ENCODE data around the gene PPP1R14C.

The PPP1R14C gene

GRCh38 chr6:150152891-150153876, 10.3 kb downstream of the PPP1R14C start:
- H3K9me3 ChIP-seq (ENCODE audit: low read depth, low read length): no peaks in the 10 kb centered on the region
- no peak for TF ChIP-seq POLR2AphosphoS5 (IDR thresholded peaks at IDR 0.05; ENCODE audit: borderline replicate concordance, low read depth, low read length)
- no peak for TF ChIP-seq FOXP2 (optimal IDR thresholded peaks at IDR 0.05; ENCODE audit: control extremely low read depth, extremely low read length, insufficient read depth)
- TF ChIP-seq EZH2 (IDR thresholded peaks at IDR 0.05): no peak
- no peak overlapping the region for H3K9ac ChIP-seq (ENCODE audit: insufficient read length)
- no peaks in the 10 kb centered on the region for H3K36me3 ChIP-seq (ENCODE audit: insufficient read depth, low read length)
- no peak for DNase-seq (ENCODE audit: low read depth, low spot score)
- no peak overlapping the region for H3K27ac ChIP-seq
- H3K4me3 ChIP-seq: no peak overlapping the region

- H3K9me3 ChIP-seq (ENCODE audit: low read depth, low read length): no peaks in the 10 kb centered on the region
- no peak overlapping the region for H3K27ac ChIP-seq
- DNase-seq (ENCODE audit: low read depth, low spot score): no peak
- H3K36me3 ChIP-seq (ENCODE audit: insufficient read depth, low read length): no peaks in the 10 kb centered on the region
- no peak overlapping the region for H3K4me3 ChIP-seq
- TF ChIP-seq POLR2AphosphoS5 (IDR thresholded peaks at IDR 0.05; ENCODE audit: borderline replicate concordance, low read depth, low read length): no peak
- TF ChIP-seq FOXP2 (optimal IDR thresholded peaks at IDR 0.05; ENCODE audit: control extremely low read depth, extremely low read length, insufficient read depth): no peak
- no peak for TF ChIP-seq EZH2 (IDR thresholded peaks at IDR 0.05)
- no peak overlapping the region for H3K9ac ChIP-seq (ENCODE audit: insufficient read length)
Observed at GRCh38 chr6:150153905-150154492, 11.2 kb downstream of the PPP1R14C start.

- no peak for DNase-seq (ENCODE audit: low read depth, low spot score)
- H3K36me3 ChIP-seq (ENCODE audit: insufficient read depth, low read length): no peaks in the 10 kb centered on the region
- H3K9ac ChIP-seq (ENCODE audit: insufficient read length): no peak overlapping the region
- H3K9me3 ChIP-seq (ENCODE audit: low read depth, low read length): no peaks in the 10 kb centered on the region
- no peak overlapping the region for H3K4me3 ChIP-seq
- H3K27ac ChIP-seq: no peak overlapping the region
- no peak for TF ChIP-seq EZH2 (IDR thresholded peaks at IDR 0.05)
- no peak for TF ChIP-seq FOXP2 (optimal IDR thresholded peaks at IDR 0.05; ENCODE audit: control extremely low read depth, extremely low read length, insufficient read depth)
- TF ChIP-seq POLR2AphosphoS5 (IDR thresholded peaks at IDR 0.05; ENCODE audit: borderline replicate concordance, low read depth, low read length): no peak
Observed at GRCh38 chr6:150156460-150156859, 13.6 kb downstream of the PPP1R14C start.

GRCh38 chr6:150157081-150157480, 14.2 kb downstream of the PPP1R14C start:
- DNase-seq (ENCODE audit: low read depth, low spot score): no peak
- Histone ChIP-seq H3K36me3 (ENCODE audit: insufficient read depth, low read length) (no peaks in the 10 kb centered on the region), H3K27ac (no peak overlapping the region), H3K9me3 (ENCODE audit: low read depth, low read length) (no peaks in the 10 kb centered on the region), H3K4me3 (no peak overlapping the region), H3K9ac (ENCODE audit: insufficient read length) (no peak overlapping the region)
- TF ChIP-seq EZH2 (IDR thresholded peaks at IDR 0.05): no peak
- TF ChIP-seq POLR2AphosphoS5 (IDR thresholded peaks at IDR 0.05; ENCODE audit: borderline replicate concordance, low read depth, low read length): no peak
- no peak for TF ChIP-seq FOXP2 (optimal IDR thresholded peaks at IDR 0.05; ENCODE audit: control extremely low read depth, extremely low read length, insufficient read depth)

- no peak for TF ChIP-seq FOXP2 (optimal IDR thresholded peaks at IDR 0.05; ENCODE audit: control extremely low read depth, extremely low read length, insufficient read depth)
- TF ChIP-seq POLR2AphosphoS5 (IDR thresholded peaks at IDR 0.05; ENCODE audit: borderline replicate concordance, low read depth, low read length): no peak
- no peak for TF ChIP-seq EZH2 (IDR thresholded peaks at IDR 0.05)
- Histone ChIP-seq H3K4me3 (no peak overlapping the region), H3K27ac (no peak overlapping the region), H3K36me3 (ENCODE audit: insufficient read depth, low read length) (no peaks in the 10 kb centered on the region), H3K9ac (ENCODE audit: insufficient read length) (no peak overlapping the region), H3K9me3 (ENCODE audit: low read depth, low read length) (no peaks in the 10 kb centered on the region)
- DNase-seq (ENCODE audit: low read depth, low spot score): no peak
Observed at GRCh38 chr6:150159757-150160156, 16.9 kb downstream of the PPP1R14C start.

- TF ChIP-seq FOXP2 (optimal IDR thresholded peaks at IDR 0.05; ENCODE audit: control extremely low read depth, extremely low read length, insufficient read depth): no peak
- no peak for TF ChIP-seq POLR2AphosphoS5 (IDR thresholded peaks at IDR 0.05; ENCODE audit: borderline replicate concordance, low read depth, low read length)
- no peak for TF ChIP-seq EZH2 (IDR thresholded peaks at IDR 0.05)
- no peak for DNase-seq (ENCODE audit: low read depth, low spot score)
- H3K27ac ChIP-seq: no peak overlapping the region
- H3K9ac ChIP-seq (ENCODE audit: insufficient read length): no peak overlapping the region
- no peaks in the 10 kb centered on the region for H3K9me3 ChIP-seq (ENCODE audit: low read depth, low read length)
- H3K4me3 ChIP-seq: no peak overlapping the region
- H3K36me3 ChIP-seq (ENCODE audit: insufficient read depth, low read length): no peaks in the 10 kb centered on the region
Observed at GRCh38 chr6:150163970-150164369, 21.1 kb downstream of the PPP1R14C start.

- DNase-seq (ENCODE audit: low read depth, low spot score): no peak
- TF ChIP-seq EZH2 (IDR thresholded peaks at IDR 0.05) (no peak), FOXP2 (optimal IDR thresholded peaks at IDR 0.05; ENCODE audit: control extremely low read depth, extremely low read length, insufficient read depth) (no peak), POLR2AphosphoS5 (IDR thresholded peaks at IDR 0.05; ENCODE audit: borderline replicate concordance, low read depth, low read length) (no peak)
- H3K9ac ChIP-seq (ENCODE audit: insufficient read length): no peak overlapping the region
- no peaks in the 10 kb centered on the region for H3K9me3 ChIP-seq (ENCODE audit: low read depth, low read length)
- no peaks in the 10 kb centered on the region for H3K36me3 ChIP-seq (ENCODE audit: insufficient read depth, low read length)
- no peak overlapping the region for H3K4me3 ChIP-seq
- H3K27ac ChIP-seq: no peak overlapping the region
Observed at GRCh38 chr6:150165020-150165702, 22.3 kb downstream of the PPP1R14C start.

- H3K9me3 ChIP-seq (ENCODE audit: low read depth, low read length): no peaks in the 10 kb centered on the region
- H3K27ac ChIP-seq: no peak overlapping the region
- H3K4me3 ChIP-seq: no peak overlapping the region
- DNase-seq (ENCODE audit: low read depth, low spot score): no peak
- TF ChIP-seq POLR2AphosphoS5 (IDR thresholded peaks at IDR 0.05; ENCODE audit: borderline replicate concordance, low read depth, low read length) (no peak), FOXP2 (optimal IDR thresholded peaks at IDR 0.05; ENCODE audit: control extremely low read depth, extremely low read length, insufficient read depth) (no peak), EZH2 (IDR thresholded peaks at IDR 0.05) (no peak)
- H3K9ac ChIP-seq (ENCODE audit: insufficient read length): no peak overlapping the region
- no peaks in the 10 kb centered on the region for H3K36me3 ChIP-seq (ENCODE audit: insufficient read depth, low read length)
Observed at GRCh38 chr6:150167479-150167873, 24.6 kb downstream of the PPP1R14C start.

Data from SK-N-MC (cell line).